Heart left ventricle (tissue), 13 donors: Measurements from ENCODE around the gene LCN1.

Experiments used
- POLR2A ChIP-seq, 2 donors: fragments of 450-650 bp; IDR thresholded peaks; one replicate each; pipeline ENCODE4 v1.6.1; 2017; ENCODE audit warnings: antibody characterized with exemption in 2 of 2, mild to moderate bottlenecking in 2 of 2, moderate library complexity in 2 of 2
- TF ChIP-seq, protein P1 (sequence below), 12 donors: fragments of 200-600 bp; sonication (generic) in 4 of 12; IDR thresholded peaks; one replicate each; pipeline versions ENCODE4 v1.5.0 to v1.8.0; 2018 to 2022; ENCODE audit warnings: antibody characterized with exemption in 12 of 12, mild to moderate bottlenecking in 5 of 12
- donor health status: ischemic (EF 13 %, LVEDD 7.1; RV severe dilation, severe dysfunction).
- donor health status: DM: no; HTN: yes; CAD: no.
- donor health status: DM: no; HTN: no; CAD: no.
- donor health status: ischemic (EF 25% LVEDD 6.9; RV normal size, moderate dysfunction).
- donor health status: ischemic (EF 25% LVEDD 5.7; RV mildly dilated, moderate dysfunction).
- donor health status: ischemic (EF 35%, LVEDD 5.7; RV mildly dilated, moderate dysfunction).
- donor health status: nonischemic (EF 11% LVEDD 7.7; RV severe dilation, severe dysfunction).
- donor health status: DM: yes; HTN: yes; CAD: no.
- donor health status: PGD.
- donor health status: ischemic (EF 29% LVEDD 5.4; RV normal size, mild dysfunction).
- donor health status: nonischemic (EF 23%, LVEDD 6.1; RV moderate dilation, normal function).

DNA sequence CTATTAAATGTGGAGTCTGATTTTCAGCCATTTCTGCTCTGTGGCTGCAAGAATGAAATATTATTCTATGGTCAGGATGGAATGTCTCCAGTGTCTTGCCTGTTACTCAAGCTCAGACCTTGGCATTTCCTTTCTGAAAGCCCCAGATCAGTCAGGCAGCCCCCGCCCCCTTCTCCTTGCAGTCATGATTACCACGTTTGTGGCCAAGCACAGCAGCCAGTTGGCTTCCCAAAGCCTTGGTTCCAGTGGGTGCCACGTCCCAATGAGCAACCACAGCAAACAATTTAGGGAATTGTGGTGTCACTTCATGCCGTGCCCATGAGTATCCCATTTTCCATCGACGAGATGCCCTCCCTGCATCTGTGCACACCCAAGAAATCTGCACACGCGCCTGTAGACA, 15.0 kb downstream of the LCN1 start:
- TF ChIP-seq, protein P1, sequence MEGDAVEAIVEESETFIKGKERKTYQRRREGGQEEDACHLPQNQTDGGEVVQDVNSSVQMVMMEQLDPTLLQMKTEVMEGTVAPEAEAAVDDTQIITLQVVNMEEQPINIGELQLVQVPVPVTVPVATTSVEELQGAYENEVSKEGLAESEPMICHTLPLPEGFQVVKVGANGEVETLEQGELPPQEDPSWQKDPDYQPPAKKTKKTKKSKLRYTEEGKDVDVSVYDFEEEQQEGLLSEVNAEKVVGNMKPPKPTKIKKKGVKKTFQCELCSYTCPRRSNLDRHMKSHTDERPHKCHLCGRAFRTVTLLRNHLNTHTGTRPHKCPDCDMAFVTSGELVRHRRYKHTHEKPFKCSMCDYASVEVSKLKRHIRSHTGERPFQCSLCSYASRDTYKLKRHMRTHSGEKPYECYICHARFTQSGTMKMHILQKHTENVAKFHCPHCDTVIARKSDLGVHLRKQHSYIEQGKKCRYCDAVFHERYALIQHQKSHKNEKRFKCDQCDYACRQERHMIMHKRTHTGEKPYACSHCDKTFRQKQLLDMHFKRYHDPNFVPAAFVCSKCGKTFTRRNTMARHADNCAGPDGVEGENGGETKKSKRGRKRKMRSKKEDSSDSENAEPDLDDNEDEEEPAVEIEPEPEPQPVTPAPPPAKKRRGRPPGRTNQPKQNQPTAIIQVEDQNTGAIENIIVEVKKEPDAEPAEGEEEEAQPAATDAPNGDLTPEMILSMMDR (IDR thresholded peaks at IDR 0.05): no peak
- TF ChIP-seq POLR2A (IDR thresholded peaks at IDR 0.05): no peak
